ENCODE data around the gene MTHFD2L. TPM values are rescaled to one million over a fixed set of nuclear protein-coding genes. Genes with fewer than 3 reads are reported as not detected.
A peak's percentile ranks its signal among the peaks of the same experiment; 100 is the strongest.

Gene MTHFD2L
- total and polyA plus RNA-seq, 2 experiments from 2014 or later: 20.0 to 32.0 TPM

- H3K27ac ChIP-seq: no peak overlapping the region
- TF ChIP-seq EZH2 (IDR thresholded peaks at IDR 0.05; ENCODE audit: borderline replicate concordance) (no peak), CTCF (IDR thresholded peaks at IDR 0.05; ENCODE audit: poor library complexity) (no peak), EZH2phosphoT487 (IDR thresholded peaks at IDR 0.05; ENCODE audit: low read depth, severe bottlenecking, unreplicated experiment) (no peak)
Observed at GRCh38 chr4:74112399-74113105, 45.4 kb upstream of the MTHFD2L start.

GRCh38 chr4:74114234-74114633, 43.7 kb upstream of the MTHFD2L start:
- no peaks in the 10 kb centered on the region for H3K36me3 ChIP-seq (replicated peaks; ENCODE audit: insufficient read depth, low read depth)
- DNase-seq (ENCODE audit: low spot score): no peak
- H3K4me1 ChIP-seq (ENCODE audit: insufficient read depth): peaks cover 19% of the 10 kb centered on the region
- no peak for TF ChIP-seq CTCF (IDR thresholded peaks at IDR 0.05; ENCODE audit: poor library complexity)
- no peak for TF ChIP-seq EZH2phosphoT487 (IDR thresholded peaks at IDR 0.05; ENCODE audit: low read depth, severe bottlenecking, unreplicated experiment)
- TF ChIP-seq EZH2 (IDR thresholded peaks at IDR 0.05; ENCODE audit: borderline replicate concordance): no peak
- peak overlapping the region; percentile 10 for H3K27ac ChIP-seq
- no peaks in the 10 kb centered on the region for H3K9me2 ChIP-seq (replicated peaks; ENCODE audit: insufficient read depth)
- H3K79me2 ChIP-seq: no peaks in the 10 kb centered on the region
- H3K4me2 ChIP-seq: no peak overlapping the region
- H3K9me3 ChIP-seq (ENCODE audit: low read depth): no peaks in the 10 kb centered on the region
- H4K20me1 ChIP-seq (ENCODE audit: insufficient read depth, poor library complexity, severe bottlenecking): no peaks in the 10 kb centered on the region
- no peaks in the 10 kb centered on the region for H3K27me3 ChIP-seq
- H2AFZ ChIP-seq: no peak overlapping the region
- H3K4me3 ChIP-seq: no peak overlapping the region
- WGBS (ENCODE audit: low lambda C conversion rate, missing lambda C conversion rate): 100% methylated on average over 1 of the region's 1 CpG

More at GRCh38 chr4:74112399-74113105, 45.4 kb upstream of the MTHFD2L start:
- no peaks in the 10 kb centered on the region for H3K79me2 ChIP-seq
- no peaks in the 10 kb centered on the region for H3K9me2 ChIP-seq (replicated peaks; ENCODE audit: insufficient read depth)
- no peak overlapping the region for H3K4me2 ChIP-seq
- WGBS (ENCODE audit: low lambda C conversion rate, missing lambda C conversion rate): 92% methylated on average over 3 of the region's 3 CpGs
- no peaks in the 10 kb centered on the region for H4K20me1 ChIP-seq (ENCODE audit: insufficient read depth, poor library complexity, severe bottlenecking)
- no peak overlapping the region for H3K4me3 ChIP-seq
- DNase-seq (ENCODE audit: low spot score): no peak
- peaks cover 22% of the 10 kb centered on the region for H3K4me1 ChIP-seq (ENCODE audit: insufficient read depth)
- no peaks in the 10 kb centered on the region for H3K9me3 ChIP-seq (ENCODE audit: low read depth)
- H3K27me3 ChIP-seq: no peaks in the 10 kb centered on the region
- H2AFZ ChIP-seq: no peak overlapping the region
- no peaks in the 10 kb centered on the region for H3K36me3 ChIP-seq (replicated peaks; ENCODE audit: insufficient read depth, low read depth)

- Histone ChIP-seq H2AFZ (peak overlapping the region; percentile 27), H3K4me3 (no peak overlapping the region), H3K36me3 (replicated peaks; ENCODE audit: insufficient read depth, low read depth) (no peaks in the 10 kb centered on the region), H3K79me2 (no peaks in the 10 kb centered on the region), H3K9me2 (replicated peaks; ENCODE audit: insufficient read depth) (no peaks in the 10 kb centered on the region), H3K27me3 (no peaks in the 10 kb centered on the region), H3K4me1 (ENCODE audit: insufficient read depth) (peaks cover 14% of the 10 kb centered on the region), H3K4me2 (no peak overlapping the region), H3K27ac (peak overlapping the region; percentile 84), H3K9me3 (ENCODE audit: low read depth) (no peaks in the 10 kb centered on the region), H4K20me1 (ENCODE audit: insufficient read depth, poor library complexity, severe bottlenecking) (no peaks in the 10 kb centered on the region)
- 20% methylated on average over 3 of the region's 3 CpGs for WGBS (ENCODE audit: low lambda C conversion rate, missing lambda C conversion rate)
- TF ChIP-seq CTCF (IDR thresholded peaks at IDR 0.05; ENCODE audit: poor library complexity) (no peak), EZH2 (IDR thresholded peaks at IDR 0.05; ENCODE audit: borderline replicate concordance) (no peak), EZH2phosphoT487 (IDR thresholded peaks at IDR 0.05; ENCODE audit: low read depth, severe bottlenecking, unreplicated experiment) (no peak)
- DNase-seq (ENCODE audit: low spot score): peak; percentile 89
Observed at GRCh38 chr4:74117024-74117534, 40.8 kb upstream of the MTHFD2L start.
